Esophagus muscularis mucosa (tissue), 4 donors: Measurements from ENCODE around the gene CBX4.

ENCODE experiments used
- CTCF ChIP-seq, 3 experiments: fragments of 200-600 bp in 2 of 3; fragments of 450-650 bp in 1 of 3; sonication (generic) in 2 of 3; IDR thresholded peaks; one replicate each; pipeline ENCODE4 v1.5.1; 2017 to 2019; ENCODE audit warnings: antibody characterized with exemption in 3 of 3, mild to moderate bottlenecking in 2 of 3, moderate library complexity in 1 of 3
- EP300 ChIP-seq: sonication (generic); formaldehyde crosslinking; IDR thresholded peaks from one replicate; pipeline ENCODE4 v1.6.1; 2017; ENCODE audit warnings: antibody characterized with exemption
- POLR2A ChIP-seq: fragments of 450-650 bp; IDR thresholded peaks from one replicate; pipeline ENCODE4 v1.6.1; 2017; ENCODE audit warnings: antibody characterized with exemption, moderate library complexity, mild to moderate bottlenecking, low read depth
- POLR2AphosphoS5 ChIP-seq, 2 donors: sonication (generic); formaldehyde crosslinking; IDR thresholded peaks; one replicate each; pipeline ENCODE4 v1.6.1; 2017; ENCODE audit warnings: antibody characterized with exemption in 2 of 2

GRCh38 chr17:79872762-79873161 lies 33.5 kb upstream of the CBX4 start:
- TF ChIP-seq POLR2A (no peak), CTCF (IDR thresholded peaks at IDR 0.05) (no peak), POLR2AphosphoS5 (IDR thresholded peaks at IDR 0.05) (no peak), EP300 (no peak)
